T-helper 9 cell (primary cell): ENCODE results near the gene KHDRBS1.
A peak's percentile ranks its signal among the peaks of the same experiment; 100 is the strongest.
"Not testable (repeated sequence)": the region's sequence is repeated elsewhere in the genome, so short reads cannot be mapped to it uniquely, and the experiment has no call there.

Experiments used
- DNase-seq: peaks from one replicate; pipeline ENCODE4 v3.0.0-alpha.2; 2020

KHDRBS1 gene

DNA sequence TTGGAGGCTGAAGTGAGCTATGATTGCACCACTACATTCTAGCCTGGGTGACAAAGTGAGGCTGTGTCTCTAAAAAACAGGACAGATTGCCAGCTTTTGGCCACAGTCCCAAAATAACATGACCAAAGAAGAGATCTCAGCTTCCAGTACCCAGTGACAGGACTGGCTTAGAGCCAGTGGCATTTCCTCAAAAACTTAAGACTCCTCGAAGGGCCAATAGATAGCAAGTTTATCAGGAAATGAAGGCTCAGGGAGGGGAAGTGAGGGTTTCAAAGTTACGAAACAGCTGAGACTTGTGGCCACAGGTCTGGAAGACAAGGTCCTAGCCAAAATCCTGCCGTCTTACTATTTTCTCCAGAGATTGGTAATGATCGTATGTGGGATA is 52.8 kb downstream of the KHDRBS1 start:
- no peak for DNase-seq

GRCh38 chr1:32068957-32069588 is 55.4 kb downstream of the KHDRBS1 start:
- no peak for DNase-seq

- no peak for DNase-seq
Measured at GRCh38 chr1:32071758-32072621, 58.3 kb downstream of the KHDRBS1 start.

DNA sequence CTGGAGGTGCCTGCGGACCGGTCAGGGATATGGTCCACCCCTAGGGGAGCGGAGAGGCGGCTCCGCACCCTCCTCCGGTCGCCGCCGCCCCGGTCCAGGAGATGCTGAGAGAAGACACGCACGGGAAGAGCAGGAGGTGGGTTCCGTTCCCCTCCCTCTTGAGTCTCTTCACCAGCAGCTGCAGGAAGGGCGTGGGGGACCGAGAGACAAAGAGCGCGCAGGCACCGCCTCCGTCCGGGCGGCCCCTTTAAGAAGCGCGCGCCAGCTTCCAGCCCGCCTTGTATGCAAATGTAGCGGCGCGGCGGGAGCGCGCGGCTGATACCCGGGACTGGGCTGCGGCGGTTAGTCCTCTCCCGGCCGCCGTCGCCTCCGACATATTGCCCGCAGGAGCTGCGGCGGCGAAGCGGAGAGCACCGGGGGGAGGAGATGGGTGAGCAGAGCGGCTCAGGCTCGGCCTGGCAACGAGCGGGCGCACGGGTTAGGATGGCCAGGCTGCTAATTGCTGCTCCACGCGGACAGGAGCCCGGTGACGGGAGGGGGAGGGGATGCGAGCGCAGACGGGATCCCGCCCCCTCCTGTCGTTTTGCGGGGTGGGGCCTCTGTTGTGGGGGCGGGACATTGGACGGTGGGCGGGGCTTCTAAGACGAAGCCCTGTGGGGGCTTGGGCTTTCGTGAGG is 59.1 kb downstream of the KHDRBS1 start, which contains the start of gene TMEM39B:
Gene TMEM39B (plus strand): TSS at position 318 of the 677 bp plus-strand sequence. CDS start 109 bp downstream, at position 427.
- peak; percentile 91 for DNase-seq

- no peak for DNase-seq
Measured at GRCh38 chr1:32073299-32074229, 59.9 kb downstream of the KHDRBS1 start.

DNA sequence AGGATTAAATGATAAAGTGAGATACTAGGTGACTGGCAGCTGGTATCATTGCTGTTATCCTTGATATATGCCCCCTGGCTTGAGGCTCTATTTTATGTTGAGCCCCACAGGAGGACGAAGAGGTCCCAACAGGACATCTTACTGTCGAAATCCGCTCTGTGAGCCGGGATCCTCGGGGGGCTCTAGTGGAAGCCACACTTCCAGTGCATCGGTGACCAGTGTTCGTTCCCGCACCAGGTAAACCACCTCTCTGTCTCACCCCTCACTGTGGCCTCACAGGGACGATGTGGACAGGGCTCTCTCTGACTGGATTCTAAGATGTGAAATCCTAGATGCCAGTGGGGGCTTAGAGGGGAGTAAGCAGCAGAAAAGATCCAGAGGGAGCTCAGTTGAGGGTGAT is 61.2 kb downstream of the KHDRBS1 start:
- no peak for DNase-seq

DNA sequence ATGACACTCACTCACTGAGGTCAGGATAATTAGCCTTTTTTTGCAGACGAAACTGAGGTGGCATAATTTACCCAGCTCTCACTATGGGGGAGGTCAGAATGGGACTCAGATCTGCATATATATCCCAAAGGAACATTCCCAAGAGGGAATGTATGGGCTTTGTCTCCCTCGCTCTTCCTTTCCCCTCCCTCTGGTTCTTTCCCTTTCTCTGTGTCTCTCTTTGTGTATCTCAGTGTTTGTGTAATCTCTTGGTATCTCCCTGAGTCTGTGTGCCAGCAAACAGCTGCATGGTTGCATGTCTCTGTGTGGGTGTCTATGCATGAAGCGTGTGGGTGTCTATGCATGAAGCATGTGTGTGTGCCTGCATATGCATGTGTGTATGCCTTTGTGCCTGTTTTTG is 63.8 kb downstream of the KHDRBS1 start:
- DNase-seq: no peak

DNA sequence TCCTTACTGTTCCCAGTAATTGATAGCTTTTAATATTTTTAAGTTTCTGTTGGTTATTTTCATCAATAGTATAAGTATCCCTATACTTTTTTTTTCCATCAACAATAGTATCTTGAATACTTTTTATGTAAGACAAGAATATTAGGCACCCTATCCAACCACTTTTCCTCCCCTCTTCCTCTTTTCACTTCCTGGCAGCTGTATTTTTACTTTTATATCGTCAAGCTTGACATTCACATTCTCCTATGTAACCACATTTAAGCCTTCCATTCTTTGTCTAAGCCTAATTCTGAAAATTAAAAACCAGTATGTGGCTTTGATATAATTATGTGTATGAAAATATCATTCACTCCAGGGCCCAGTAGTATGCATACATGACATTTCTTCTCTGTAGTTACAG is 68.4 kb downstream of the KHDRBS1 start:
- no peak for DNase-seq

- not testable (repeated sequence) for DNase-seq
Measured at GRCh38 chr1:32086381-32086780, 72.7 kb downstream of the KHDRBS1 start.

- no peak for DNase-seq
Measured at GRCh38 chr1:32091176-32091575, 77.5 kb downstream of the KHDRBS1 start.

- no peak for DNase-seq
Measured at GRCh38 chr1:32091591-32091990, 77.9 kb downstream of the KHDRBS1 start.
